GM23338 (cell line): ENCODE measurements around the gene KCNJ18. TPM values are rescaled to one million over a fixed set of nuclear protein-coding genes. Genes with fewer than 3 reads are reported as not detected.
"Not testable (repeated sequence)": the region's sequence is repeated elsewhere in the genome, so short reads cannot be mapped to it uniquely, and the experiment has no call there.

Experiments
- ATAC-seq: fragments of 200-7000 bp; cut with Tn5 transposase; 3 replicates; pipeline ENCODE4 v1.9.1; 2020
- DNase-seq: peaks from one replicate; pipeline ENCODE4 v3.0.0-alpha.2; 2015; ENCODE audit warnings: low spot score
- H2AFZ ChIP-seq: fragments of 200-600 bp; sonication (generic); 2 replicates; pipeline ENCODE4 v1.8.0; 2016; ENCODE audit warnings: antibody characterized with exemption, mild to moderate bottlenecking, moderate library complexity
- H3F3A ChIP-seq: fragments of 200-600 bp; sonication (generic); replicated peaks from 2 replicates; pipeline ENCODE4 v1.8.0; 2017; ENCODE audit warnings: antibody characterized with exemption, mixed run types, low read depth
- H3K27ac ChIP-seq: fragments of 200-600 bp; sonication (generic); 2 replicates; pipeline ENCODE4 v1.6.1; 2016; ENCODE audit warnings: low read depth
- H3K27me3 ChIP-seq: fragments of 200-600 bp; sonication (generic); 2 replicates; pipeline ENCODE4 v1.8.0; 2016; ENCODE audit warnings: mild to moderate bottlenecking, mixed run types, moderate library complexity; ENCODE audit not compliant: insufficient read depth
- H3K36me3 ChIP-seq: fragments of 200-600 bp; sonication (generic); 2 replicates; pipeline ENCODE4 v1.8.0; 2016; ENCODE audit warnings: mild to moderate bottlenecking; ENCODE audit not compliant: insufficient read depth
- H3K4me1 ChIP-seq: fragments of 200-600 bp; sonication (generic); 2 replicates; pipeline ENCODE4 v1.8.0; 2016; ENCODE audit warnings: mild to moderate bottlenecking, moderate library complexity; ENCODE audit not compliant: insufficient read depth
- H3K4me2 ChIP-seq: fragments of 200-600 bp; sonication (generic); 2 replicates; pipeline ENCODE4 v1.7.1; 2017; ENCODE audit warnings: mixed run types
- H3K4me3 ChIP-seq: fragments of 200-600 bp; sonication (generic); 2 replicates; pipeline ENCODE4 v1.6.1; 2016; ENCODE audit warnings: mixed run types
- H3K79me2 ChIP-seq: fragments of 200-600 bp; sonication (generic); replicated peaks from 2 replicates; pipeline ENCODE4 v1.8.0; 2017; ENCODE audit warnings: mild to moderate bottlenecking; ENCODE audit not compliant: insufficient read depth
- H3K9me2 ChIP-seq: fragments of 200-600 bp; sonication (generic); 2 replicates; pipeline ENCODE4 v1.8.0; 2017; ENCODE audit not compliant: insufficient read depth
- H4K20me1 ChIP-seq: fragments of 200-600 bp; sonication (generic); replicated peaks from 2 replicates; pipeline ENCODE4 v1.8.0; 2017; ENCODE audit warnings: mild to moderate bottlenecking; ENCODE audit not compliant: insufficient read depth
- H3K27ac Mint-ChIP-seq: 2 replicates; pipeline ENCODE4 v1.8.0; 2020; ENCODE audit warnings: inconsistent platforms, mild to moderate bottlenecking, moderate library complexity, mixed read lengths
- H3K27me3 Mint-ChIP-seq: 3 replicates; pipeline ENCODE4 v1.8.0; 2022; ENCODE audit warnings: low read depth, mild to moderate bottlenecking, moderate library complexity, mixed read lengths, inconsistent platforms; ENCODE audit not compliant: insufficient read depth, poor library complexity
- H3K36me3 Mint-ChIP-seq: 3 replicates; pipeline ENCODE4 v1.8.0; 2021; ENCODE audit warnings: low read depth, mild to moderate bottlenecking, inconsistent platforms, moderate library complexity, mixed read lengths
- H3K4me1 Mint-ChIP-seq: 3 replicates; pipeline ENCODE4 v1.8.0; 2020; ENCODE audit warnings: mild to moderate bottlenecking, inconsistent platforms, mixed read lengths
- H3K4me3 Mint-ChIP-seq: 3 replicates; pipeline ENCODE4 v1.8.0; 2021; ENCODE audit warnings: moderate library complexity, mild to moderate bottlenecking, inconsistent platforms, mixed read lengths
- H3K9me3 Mint-ChIP-seq: 3 replicates; pipeline ENCODE4 v1.8.0; 2020; ENCODE audit warnings: moderate library complexity, mild to moderate bottlenecking, inconsistent platforms, mixed read lengths
- polyA plus RNA-seq: library from polyadenylated mRNA; unstranded; fragments of >200 nt; fragmentation: Nextera tagmentation; extraction: Ambion mirVana; gene quantifications from 2 replicates; pipeline ENCODE4 v1.2.1, GENCODE V29; 2016
- total RNA-seq: library from RNA; depleted of rRNA; stranded (reverse); fragments of >200 nt; shearing (Covaris generic); gene quantifications from 2 replicates; pipeline ENCODE4 v1.2.3, GENCODE V29; 2014

The KCNJ18 gene
- total and polyA plus RNA-seq, 2 experiments from 2014 or later, result not detected

GRCh38 chr17:21744621-21745020 lies 52.3 kb downstream of the KCNJ18 start:
- not testable (repeated sequence) for H3K4me1 ChIP-seq, DNase-seq, H3K36me3 ChIP-seq, H4K20me1 ChIP-seq, H3K27me3 ChIP-seq, H3K4me1 Mint-ChIP-seq, ATAC-seq, H3K27ac ChIP-seq, H3K79me2 ChIP-seq, H2AFZ ChIP-seq, H3K4me3 ChIP-seq, H3K4me2 ChIP-seq, H3K9me2 ChIP-seq, H3K4me3 Mint-ChIP-seq, H3K27me3 Mint-ChIP-seq, H3F3A ChIP-seq, H3K27ac Mint-ChIP-seq
- Mint-ChIP-seq H3K9me3 (peaks cover 60% of the 10 kb centered on the region), H3K36me3 (peaks cover 23% of the 10 kb centered on the region)

DNA sequence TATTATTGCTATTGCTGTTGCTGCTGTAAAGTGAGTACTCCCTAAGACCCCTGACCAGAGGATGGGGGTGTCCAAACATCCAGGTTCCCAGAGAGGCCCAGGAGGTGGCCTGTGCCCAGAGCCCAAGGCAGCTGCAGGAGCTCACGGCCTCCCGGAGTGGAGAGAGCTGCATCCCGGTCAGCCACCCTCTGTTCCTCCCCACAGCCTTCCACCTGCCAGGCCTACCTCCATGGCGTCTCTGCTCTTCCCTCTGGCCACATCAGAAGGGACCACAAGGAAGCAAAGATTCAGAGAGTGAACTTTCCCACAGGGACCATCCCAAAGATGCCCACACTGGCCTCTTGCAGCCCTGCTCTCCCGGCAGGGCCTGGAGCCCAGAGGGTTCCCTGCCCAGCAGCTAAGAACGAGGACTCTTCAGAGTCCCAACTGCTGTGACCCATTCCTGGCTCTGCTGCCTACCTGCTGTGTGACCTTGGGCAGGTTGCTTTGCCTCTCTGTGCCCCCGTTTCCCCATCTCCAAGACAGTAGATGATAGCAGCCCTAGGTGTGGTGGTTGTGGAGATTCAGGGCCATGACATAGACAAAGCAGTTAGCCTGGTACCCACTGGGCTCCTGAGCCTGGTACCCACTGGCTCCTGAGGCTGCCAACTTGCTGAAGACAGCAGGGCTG lies 53.2 kb downstream of the KCNJ18 start:
- not testable (repeated sequence) for H3K4me1 ChIP-seq, H3K4me3 Mint-ChIP-seq, H3K4me3 ChIP-seq, H3K27ac ChIP-seq, H3K4me2 ChIP-seq, H3K27me3 ChIP-seq, H3K27ac Mint-ChIP-seq, H3K36me3 ChIP-seq, H3K9me2 ChIP-seq, H3F3A ChIP-seq, H3K4me1 Mint-ChIP-seq, H2AFZ ChIP-seq, ATAC-seq, DNase-seq, H3K27me3 Mint-ChIP-seq, H4K20me1 ChIP-seq, H3K79me2 ChIP-seq
- Mint-ChIP-seq H3K9me3 (peaks cover 64% of the 10 kb centered on the region), H3K36me3 (peaks cover 23% of the 10 kb centered on the region)

DNA sequence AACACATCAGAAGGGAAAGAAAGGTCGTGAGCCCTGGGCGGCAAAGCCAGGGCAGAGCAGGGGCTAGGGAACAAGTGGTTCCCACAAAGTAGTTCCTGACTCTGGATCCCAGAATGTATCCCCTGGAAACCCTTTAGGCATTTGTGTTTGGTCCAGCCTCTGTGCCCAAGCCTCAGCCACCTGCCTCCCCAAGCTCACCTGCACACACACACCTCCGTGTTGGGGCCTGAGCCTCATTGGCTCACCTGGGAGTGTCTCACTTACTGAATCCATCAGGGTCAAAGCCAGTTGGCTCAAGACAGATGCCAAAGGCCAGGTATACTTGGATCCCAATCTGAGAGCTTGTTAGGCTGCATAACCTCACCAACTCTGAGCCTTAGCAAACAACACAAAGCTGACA lies 54.1 kb downstream of the KCNJ18 start:
- not testable (repeated sequence) for H3K9me2 ChIP-seq, H3F3A ChIP-seq, DNase-seq, H3K4me3 Mint-ChIP-seq, H3K27ac Mint-ChIP-seq, H3K27ac ChIP-seq, H2AFZ ChIP-seq, H3K79me2 ChIP-seq, H3K4me3 ChIP-seq, H3K27me3 ChIP-seq, H3K4me2 ChIP-seq, H4K20me1 ChIP-seq, H3K36me3 ChIP-seq, H3K27me3 Mint-ChIP-seq, H3K4me1 ChIP-seq, ATAC-seq, H3K4me1 Mint-ChIP-seq
- H3K9me3 Mint-ChIP-seq, result peaks cover 73% of the 10 kb centered on the region
- H3K36me3 Mint-ChIP-seq, result peaks cover 31% of the 10 kb centered on the region

DNA sequence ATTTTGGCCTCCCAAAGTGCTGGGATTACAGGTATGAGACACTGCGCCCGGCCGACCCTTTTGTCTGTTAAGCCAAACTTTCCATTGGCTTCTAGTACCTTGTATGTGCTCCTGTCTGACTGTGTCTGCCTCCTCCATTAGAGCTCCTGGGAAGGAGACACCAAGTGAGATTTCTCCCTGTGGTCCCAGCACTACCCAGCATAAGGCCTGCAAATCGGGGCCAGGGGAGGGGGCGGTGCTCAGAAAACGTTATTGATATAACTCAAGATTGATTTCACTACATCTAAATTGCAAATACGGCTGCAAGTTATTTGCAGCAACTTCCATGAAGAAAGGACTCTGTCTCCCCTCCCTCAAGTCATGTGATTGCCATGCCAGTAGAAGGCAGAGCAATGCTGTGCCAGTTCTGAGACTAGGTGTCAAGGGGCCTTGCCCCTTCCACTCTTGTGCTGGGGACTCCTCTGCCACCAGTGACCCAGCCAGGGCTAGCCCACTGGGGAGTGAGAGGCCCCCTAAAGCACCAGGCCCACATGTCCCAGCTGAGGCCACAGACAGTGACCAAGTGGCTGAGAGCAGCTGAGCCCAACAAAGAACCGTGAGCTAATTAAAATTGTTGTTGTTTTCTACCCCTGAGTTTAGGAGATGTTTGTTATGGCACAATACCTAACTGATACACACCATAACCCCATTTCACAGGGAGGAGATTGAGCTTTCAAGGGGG lies 55.0 kb downstream of the KCNJ18 start:
- H3K36me3 ChIP-seq, H3K4me1 Mint-ChIP-seq, H3K4me3 ChIP-seq, H3K27ac Mint-ChIP-seq, H3K4me2 ChIP-seq, H3K27me3 ChIP-seq, H3K4me3 Mint-ChIP-seq, H2AFZ ChIP-seq, H3K27me3 Mint-ChIP-seq, ATAC-seq, H3K4me1 ChIP-seq, H3F3A ChIP-seq, H3K79me2 ChIP-seq, DNase-seq, H4K20me1 ChIP-seq, H3K9me2 ChIP-seq, H3K27ac ChIP-seq: not testable (repeated sequence)
- H3K9me3 Mint-ChIP-seq, result peaks cover 78% of the 10 kb centered on the region
- peaks cover 39% of the 10 kb centered on the region for H3K36me3 Mint-ChIP-seq

DNA sequence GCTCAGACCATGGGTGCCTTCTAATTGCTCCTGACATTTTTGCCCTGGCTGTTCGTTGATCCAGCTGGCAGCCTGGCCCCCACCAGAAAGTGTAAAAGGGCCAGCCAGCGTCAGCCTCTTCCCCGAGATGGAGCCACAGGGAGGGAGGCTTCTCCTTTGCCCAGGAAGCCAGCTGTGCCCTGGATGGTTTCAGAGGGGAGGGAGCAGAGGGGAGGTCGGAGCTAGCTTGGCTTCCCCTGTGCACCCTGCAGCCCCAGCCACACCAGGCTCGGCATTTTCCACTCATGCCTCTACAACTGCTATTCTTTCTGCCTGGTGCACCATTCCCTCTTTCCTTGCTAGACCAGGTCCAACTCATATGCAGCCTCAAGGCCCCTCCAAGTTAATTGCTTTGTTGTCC lies 56.4 kb downstream of the KCNJ18 start:
- not testable (repeated sequence) for H3K4me2 ChIP-seq, H3K27ac ChIP-seq, H3K4me1 Mint-ChIP-seq, H3K4me1 ChIP-seq, H3K79me2 ChIP-seq, H2AFZ ChIP-seq, H3K4me3 ChIP-seq, H4K20me1 ChIP-seq, H3K36me3 ChIP-seq, H3K27me3 Mint-ChIP-seq, H3K9me2 ChIP-seq, H3F3A ChIP-seq, H3K27me3 ChIP-seq, DNase-seq, ATAC-seq, H3K27ac Mint-ChIP-seq, H3K4me3 Mint-ChIP-seq
- H3K36me3 Mint-ChIP-seq, result peaks cover 37% of the 10 kb centered on the region
- H3K9me3 Mint-ChIP-seq, result peaks cover 83% of the 10 kb centered on the region

GRCh38 chr17:21749696-21750531 lies 57.6 kb downstream of the KCNJ18 start:
- not testable (repeated sequence) for H3K36me3 ChIP-seq, H3K27ac ChIP-seq, H3K4me1 ChIP-seq, H3K4me2 ChIP-seq, H2AFZ ChIP-seq, H3F3A ChIP-seq, H4K20me1 ChIP-seq, H3K9me2 ChIP-seq, H3K27me3 Mint-ChIP-seq, H3K4me1 Mint-ChIP-seq, H3K27me3 ChIP-seq, H3K79me2 ChIP-seq, ATAC-seq, H3K27ac Mint-ChIP-seq, H3K4me3 ChIP-seq, DNase-seq, H3K4me3 Mint-ChIP-seq
- Mint-ChIP-seq H3K36me3 (peaks cover 38% of the 10 kb centered on the region), H3K9me3 (peaks cover 88% of the 10 kb centered on the region)
